ENCODE measurements around the gene IP6K3.

IP6K3 gene

DNA sequence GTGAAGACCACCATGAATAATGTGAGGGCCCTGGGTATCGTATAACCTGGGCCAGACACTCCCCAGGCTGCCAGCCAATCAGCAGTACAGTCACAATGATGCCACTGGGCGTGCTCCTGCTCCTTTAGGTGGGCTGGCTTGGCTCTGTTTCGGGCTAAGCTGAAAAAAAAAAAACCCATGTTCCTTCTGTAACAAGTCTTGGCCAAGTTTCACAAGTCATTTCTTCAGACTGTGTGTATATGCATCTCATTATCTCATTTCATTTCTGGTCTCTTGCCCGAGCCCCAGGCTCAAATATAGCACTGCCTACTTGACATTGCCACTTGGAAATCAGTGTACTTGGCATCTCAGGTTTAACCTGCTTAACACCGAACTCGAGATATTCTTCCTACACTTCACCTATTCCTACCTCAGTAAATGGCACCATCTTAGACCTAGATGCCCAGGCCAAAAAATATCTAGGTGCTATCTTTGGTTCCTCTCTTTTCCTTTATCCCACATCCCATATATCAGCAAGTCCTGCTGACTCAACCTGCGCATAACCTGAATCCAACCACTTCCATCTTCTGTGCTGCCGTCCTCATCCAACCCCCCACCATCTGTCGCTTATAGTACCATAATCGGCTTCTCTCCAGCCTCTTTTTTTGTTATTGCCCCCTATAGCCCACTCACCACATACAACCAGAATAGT lies 37.0 kb downstream of the IP6K3 start:
- DNase-seq: no peak

DNA sequence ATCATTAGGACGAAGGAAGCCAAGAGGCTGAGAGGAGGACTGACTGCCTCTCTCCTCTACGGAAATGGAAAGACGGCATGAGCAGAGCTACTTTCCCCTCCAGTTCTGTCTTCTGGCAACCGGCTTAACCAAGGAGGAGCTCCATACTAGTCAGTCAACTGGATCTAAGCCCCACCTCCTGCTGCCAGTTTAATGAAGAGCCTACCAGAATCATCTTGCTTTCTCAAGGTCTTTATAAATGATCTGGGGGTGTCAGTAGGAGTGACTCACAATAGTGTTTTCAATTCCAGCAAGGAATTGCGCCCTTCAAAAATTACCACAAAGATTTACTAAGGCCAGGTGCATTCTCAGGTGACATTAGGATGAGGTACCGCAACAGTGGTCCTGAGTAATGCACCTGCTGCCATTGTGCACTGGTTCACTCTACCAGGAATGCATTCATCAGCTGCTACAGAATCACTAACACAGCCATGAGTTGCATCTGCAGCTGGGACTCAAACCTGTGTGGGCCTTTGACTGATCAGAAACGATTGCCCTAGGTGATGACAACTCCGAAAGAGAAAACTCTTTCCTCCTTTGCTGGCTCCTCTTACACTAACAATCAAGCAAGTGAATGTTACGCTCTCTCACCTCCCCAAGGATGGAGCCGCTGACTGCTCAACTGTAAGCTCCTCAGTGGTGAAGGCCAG lies 38.0 kb downstream of the IP6K3 start:
- DNase-seq: no peak

- DNase-seq: no peak
Measured at GRCh38 chr6:33707771-33708170, 38.9 kb downstream of the IP6K3 start.

DNA sequence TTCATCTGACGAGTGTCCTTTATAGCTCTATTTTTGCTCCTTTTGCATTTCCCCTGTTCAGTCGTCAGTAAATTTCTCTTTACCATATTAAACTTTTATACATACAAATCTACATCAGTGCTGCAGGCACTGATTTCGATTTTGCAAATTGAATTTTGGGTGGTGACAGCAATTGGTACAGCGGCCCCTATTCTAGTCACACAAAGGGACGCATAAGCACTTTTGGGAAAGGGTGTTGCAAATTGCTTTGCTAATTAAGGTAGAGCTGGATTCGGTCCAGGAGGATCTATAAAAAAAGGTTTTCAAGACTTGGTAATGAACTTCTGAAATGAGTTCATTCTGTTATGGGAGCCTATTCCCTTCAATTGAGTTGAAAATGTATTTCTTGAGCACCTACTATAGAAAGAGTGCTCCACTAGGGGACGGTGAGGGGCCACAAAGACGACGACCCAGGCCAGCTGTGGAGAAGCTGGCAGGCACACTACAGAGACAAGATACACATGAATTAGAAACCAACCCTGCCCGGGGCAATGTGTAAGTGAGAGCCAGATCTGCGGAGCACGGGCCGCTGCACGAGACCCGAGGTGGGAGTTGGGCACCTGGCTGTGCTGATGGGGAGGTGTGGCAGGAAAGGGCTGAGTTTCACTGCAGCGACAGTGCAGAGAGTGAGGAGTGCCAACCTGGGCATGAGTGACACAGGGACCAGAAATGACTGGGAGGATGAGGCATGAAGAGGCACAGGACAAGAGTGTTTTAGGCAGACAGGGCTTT lies 40.6 kb downstream of the IP6K3 start:
- no peak for DNase-seq

GRCh38 chr6:33705268-33705885 lies 41.3 kb downstream of the IP6K3 start:
- DNase-seq: no peak

DNA sequence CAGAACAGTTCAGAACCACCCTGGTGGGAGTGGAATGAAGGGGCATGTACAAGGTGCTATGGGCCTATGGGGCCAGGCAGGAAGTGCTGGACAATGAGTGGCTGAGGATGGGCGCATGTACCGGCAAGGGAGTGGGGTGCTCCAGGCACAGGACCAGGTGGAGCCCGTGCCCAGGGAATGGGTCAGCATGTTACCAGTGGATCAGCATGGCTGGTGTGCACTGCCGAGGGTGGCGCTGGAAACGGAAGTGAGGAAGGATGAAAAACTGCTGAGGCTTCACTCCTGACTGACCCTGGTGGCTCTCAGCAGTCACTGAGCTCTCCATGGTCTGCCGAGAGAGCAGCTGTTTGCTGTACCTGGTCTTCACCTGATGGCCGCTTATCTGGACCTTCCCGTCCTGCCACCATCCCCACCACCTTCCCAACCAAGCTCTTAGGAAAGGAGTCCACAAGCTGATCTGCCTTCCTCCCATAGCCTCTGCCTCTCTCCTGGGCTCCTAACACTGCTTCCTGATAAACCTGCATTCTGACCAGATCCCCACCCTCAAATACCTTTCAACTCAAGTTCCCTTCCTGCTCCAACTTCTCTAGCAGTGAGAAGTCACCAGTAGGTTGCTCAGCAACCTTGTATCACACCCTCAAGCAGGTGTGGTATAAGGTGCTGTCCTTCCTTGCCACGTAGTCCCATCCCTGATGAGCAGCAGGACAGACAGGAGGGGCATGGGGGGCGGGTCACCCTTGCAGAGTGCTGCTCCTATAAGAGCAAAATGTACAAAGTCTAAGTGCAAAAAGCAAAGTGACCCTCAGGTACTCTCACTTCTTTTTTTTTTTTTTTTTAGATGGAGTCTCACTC lies 42.3 kb downstream of the IP6K3 start:
- peak in 1 of 56 donors; percentile 17 for DNase-seq

DNA sequence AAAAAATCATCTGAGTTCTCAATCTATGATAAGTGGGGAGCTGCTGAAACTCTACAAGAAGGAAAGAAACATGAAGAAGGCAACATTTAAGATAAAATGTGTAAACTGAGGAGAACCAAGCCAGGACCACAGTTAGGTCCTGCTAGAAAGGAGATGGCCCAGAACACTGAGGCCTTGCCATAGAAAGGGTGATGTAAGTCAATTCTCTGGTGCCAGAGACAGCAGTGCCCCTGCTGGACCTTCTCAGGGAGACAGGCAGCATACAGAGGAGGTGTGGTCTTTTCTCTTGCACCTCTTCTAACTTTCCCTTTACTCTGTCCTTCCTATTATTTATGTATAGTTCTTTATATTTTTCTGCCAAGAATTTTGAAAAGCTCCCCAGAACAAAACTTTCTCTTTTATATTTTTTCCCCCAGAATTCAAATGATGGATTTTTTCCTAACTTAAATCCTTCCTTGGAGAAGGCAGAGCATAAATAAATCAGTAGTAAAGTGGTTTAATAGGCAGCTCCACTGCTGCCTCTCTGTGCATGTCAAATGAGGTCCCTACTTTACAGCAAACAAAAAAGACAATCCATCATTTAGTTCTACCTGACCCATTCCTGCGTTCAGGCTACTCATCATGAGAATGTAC lies 44.2 kb downstream of the IP6K3 start:
- DNase-seq: peak in 6 of 56 donors; percentile 13 to 39 (median 22)

DNA sequence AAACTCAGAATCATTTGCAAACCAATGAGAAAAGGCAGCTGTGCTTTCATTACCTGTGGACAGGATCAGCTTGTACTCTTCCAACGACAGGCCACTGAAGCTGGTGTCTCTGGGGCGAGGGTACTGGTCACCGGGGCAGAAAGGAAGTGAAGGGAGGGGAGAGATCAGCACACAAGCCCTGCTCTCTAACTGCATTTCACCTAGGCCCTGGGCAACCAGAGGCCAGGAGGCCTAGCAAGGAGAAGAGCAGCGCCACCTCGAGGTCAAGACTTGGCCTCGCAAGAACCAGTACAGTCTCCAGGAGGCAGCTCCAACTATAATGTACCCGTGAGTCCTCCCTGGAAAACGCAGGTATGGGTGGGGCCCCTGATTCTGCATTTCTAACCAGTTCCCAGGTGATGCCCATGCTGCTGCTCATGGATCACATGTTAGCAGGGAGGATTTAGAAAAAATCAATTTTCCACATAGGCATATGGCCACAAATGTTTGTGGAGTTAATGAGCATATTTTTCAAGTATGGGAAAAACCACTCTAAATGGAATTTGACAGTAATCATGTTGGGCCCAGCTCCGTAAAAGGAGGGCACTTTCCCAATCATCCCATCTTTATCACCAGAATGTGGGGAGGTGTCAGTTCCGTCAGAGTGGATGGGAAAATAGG lies 46.2 kb downstream of the IP6K3 start:
- DNase-seq: peak in 16 of 56 donors; percentile 3 to 62 (median 20)

GRCh38 chr6:33699739-33700138 lies 47.0 kb downstream of the IP6K3 start:
- no peak for DNase-seq

GRCh38 chr6:33699131-33699530 lies 47.6 kb downstream of the IP6K3 start:
- no peak for DNase-seq

DNA sequence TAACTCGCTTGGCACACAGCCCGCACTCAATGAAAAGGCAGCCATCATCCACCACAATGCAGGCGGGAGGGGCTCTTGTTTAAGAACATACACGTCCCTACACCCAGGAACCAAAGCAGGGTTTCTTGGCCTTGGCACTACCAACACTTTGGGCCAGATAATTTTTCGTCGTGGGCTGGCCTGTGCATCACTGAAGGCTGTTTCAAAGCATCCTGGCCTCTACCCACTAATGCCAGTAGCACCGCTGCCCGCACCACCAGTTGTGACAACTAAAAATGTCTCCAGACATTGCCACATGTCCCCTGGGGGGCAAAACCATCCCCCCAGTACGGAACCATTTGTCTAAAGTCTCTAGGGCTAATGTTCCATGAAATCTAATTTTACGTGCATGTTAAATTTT lies 48.2 kb downstream of the IP6K3 start:
- DNase-seq: no peak

GRCh38 chr6:33697845-33698244 lies 48.9 kb downstream of the IP6K3 start:
- no peak for DNase-seq

- peak in 7 of 56 donors; percentile 16 to 76 (median 20) for DNase-seq
Measured at GRCh38 chr6:33696548-33697518, 49.9 kb downstream of the IP6K3 start.

DNA sequence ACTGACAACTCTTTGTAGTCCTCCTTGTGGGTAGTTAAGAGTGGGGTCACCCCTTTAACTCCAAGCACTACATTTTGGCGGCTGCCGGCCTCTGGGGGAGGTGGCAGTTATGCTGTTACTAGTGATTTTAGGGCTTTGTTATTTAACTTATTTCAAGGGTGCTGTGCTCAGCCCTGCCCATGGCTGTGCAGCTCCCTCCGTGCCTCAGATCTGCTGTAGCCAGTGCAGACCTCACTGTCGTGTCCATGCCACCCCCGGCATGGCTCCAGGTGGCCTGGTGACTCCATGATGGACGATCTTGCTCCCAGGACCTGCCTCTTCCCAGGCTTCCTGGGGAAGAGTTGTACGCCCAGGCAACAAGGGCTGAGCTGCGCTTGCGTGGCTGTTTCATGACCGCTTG lies 50.6 kb downstream of the IP6K3 start:
- DNase-seq: no peak

GRCh38 chr6:33695451-33695887 lies 51.2 kb downstream of the IP6K3 start:
- peak in 12 of 56 donors; percentile 10 to 74 (median 26) for DNase-seq

GRCh38 chr6:33694977-33695376 lies 51.7 kb downstream of the IP6K3 start:
- no peak for DNase-seq

DNA sequence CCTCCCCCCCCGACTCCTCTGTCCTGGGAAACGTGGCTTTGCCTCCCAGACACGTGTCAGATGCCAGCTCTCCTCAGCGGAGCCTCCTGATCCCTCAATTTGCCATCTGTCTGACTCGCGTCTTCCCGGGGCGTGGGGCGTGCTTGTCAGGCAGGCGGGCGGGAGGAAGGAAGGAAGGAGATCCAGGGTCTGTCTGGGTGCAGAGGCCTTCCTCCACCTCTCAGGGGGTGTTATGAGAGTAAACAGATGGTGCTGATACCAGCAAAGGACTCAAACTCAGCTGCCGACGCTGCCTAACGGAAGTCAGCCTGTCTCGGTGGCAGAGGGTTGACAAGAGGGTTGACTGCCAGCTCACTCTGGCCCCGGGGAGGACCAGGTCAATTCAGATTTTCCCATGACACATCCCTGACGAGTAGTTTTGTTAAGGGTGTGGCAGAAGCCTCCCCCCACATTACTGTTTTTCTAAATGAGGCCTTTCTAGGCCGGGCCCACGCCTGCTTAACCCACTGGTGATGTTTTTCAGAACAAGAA lies 52.2 kb downstream of the IP6K3 start:
- DNase-seq: peak in 4 of 56 donors; percentile 12 to 37 (median 20)

Data from amygdala (tissue), 56 donors.